HEK293 (cell line): ENCODE measurements around the gene COQ4.

Source experiments
- CTCF ChIA-PET: fragments of 350-600 bp; formaldehyde crosslinking; extraction: SDS; loops from one replicate; lab custom pipeline; 2021; ENCODE audit warnings: antibody characterized with exemption; lab: Yijun Ruan, JAX
- POLR2A ChIA-PET: fragments of 300-600 bp; formaldehyde crosslinking; extraction: SDS; loops from one replicate; lab custom pipeline; 2020; ENCODE audit warnings: antibody characterized with exemption, inconsistent platforms; lab: Yijun Ruan, JAX
- H3K27ac ChIP-seq: fragments of 200-500 bp; sonication (Bioruptor generic); 2 replicates; pipeline ENCODE4 v1.5.1; 2014; ENCODE audit warnings: low read depth, low read length, control low read depth, inconsistent platforms; ENCODE audit errors: extremely low read depth
- H3K36me3 ChIP-seq, 2 experiments: fragments of 200-500 bp in 1 of 2; sonication (Bioruptor generic) in 1 of 2; 1 replicate in 1 of 2; 2 replicates in 1 of 2; pipeline ENCODE4 v1.5.1; 2014 to 2017; ENCODE audit warnings: inconsistent platforms in 2 of 2, low read length in 2 of 2; ENCODE audit not compliant: control insufficient read depth in 2 of 2, insufficient read depth in 1 of 2
- H3K4me1 ChIP-seq: fragments of 200-500 bp; sonication (Bioruptor generic); 2 replicates; pipeline ENCODE4 v1.5.1; 2014; ENCODE audit warnings: mild to moderate bottlenecking, low read length, inconsistent platforms; ENCODE audit not compliant: control insufficient read depth, insufficient read depth
- H3K4me3 ChIP-seq: 2 replicates; pipeline ENCODE4 v1.5.1; 2011; ENCODE audit warnings: low read depth, mild to moderate bottlenecking, control low read depth, low read length, moderate library complexity
- H3K9me3 ChIP-seq: fragments of 200-500 bp; sonication (Bioruptor generic); 2 replicates; pipeline ENCODE4 v1.5.1; 2014; ENCODE audit warnings: low read depth, low read length, inconsistent platforms; ENCODE audit not compliant: control insufficient read depth, insufficient read depth
- GFI1B ChIP-seq: fragments of 450-650 bp; formaldehyde crosslinking; IDR thresholded peaks from 2 replicates; pipeline ENCODE4 v1.5.1; 2016; ENCODE audit warnings: missing biosample characterization, missing genetic modification characterization
- GLIS2 ChIP-seq: fragments of 450-650 bp; formaldehyde crosslinking; IDR thresholded peaks from 2 replicates; pipeline ENCODE4 v1.5.1; 2016; ENCODE audit warnings: missing biosample characterization, missing genetic modification characterization
- KLF7 ChIP-seq: fragments of 450-650 bp; formaldehyde crosslinking; IDR thresholded peaks from 2 replicates; pipeline ENCODE4 v1.5.1; 2016; ENCODE audit warnings: missing biosample characterization, missing genetic modification characterization, borderline replicate concordance
- PRDM4 ChIP-seq: fragments of 450-650 bp; formaldehyde crosslinking; IDR thresholded peaks from 2 replicates; pipeline ENCODE4 v1.5.1; 2017; ENCODE audit warnings: missing biosample characterization, missing genetic modification characterization
- SETDB1 ChIP-seq: IDR thresholded peaks from one replicate; pipeline ENCODE4 v1.6.1; 2017; ENCODE audit warnings: mild to moderate bottlenecking, low read length, moderate library complexity, mixed read lengths; ENCODE audit not compliant: insufficient read length
- TCF7L2 ChIP-seq: IDR thresholded peaks from 2 replicates; pipeline ENCODE4 v1.6.1; 2011; ENCODE audit warnings: low read depth, mild to moderate bottlenecking, inconsistent platforms, low read length, moderate library complexity, borderline replicate concordance
- ZBTB1 ChIP-seq: fragments of 450-650 bp; formaldehyde crosslinking; IDR thresholded peaks from 2 replicates; pipeline ENCODE4 v1.5.1; 2016; ENCODE audit warnings: missing biosample characterization, missing genetic modification characterization
- ZBTB11 ChIP-seq: fragments of 450-650 bp; formaldehyde crosslinking; conservative IDR thresholded peaks from 2 replicates; pipeline ENCODE4 v1.5.1; 2016; ENCODE audit warnings: low read depth, missing biosample characterization, missing genetic modification characterization
- ZFP3 ChIP-seq: fragments of 450-650 bp; formaldehyde crosslinking; IDR thresholded peaks from 2 replicates; pipeline ENCODE4 v1.5.1; 2016; ENCODE audit warnings: low read depth, missing biosample characterization, missing genetic modification characterization
- ZNF112 ChIP-seq: fragments of 450-650 bp; formaldehyde crosslinking; IDR thresholded peaks from 2 replicates; pipeline ENCODE4 v1.5.0; 2017; ENCODE audit warnings: missing biosample characterization, missing genetic modification characterization
- ZNF138 ChIP-seq: fragments of 450-650 bp; formaldehyde crosslinking; IDR thresholded peaks from 2 replicates; pipeline ENCODE4 v1.5.1; 2016; ENCODE audit warnings: missing biosample characterization, missing genetic modification characterization, borderline replicate concordance
- ZNF223 ChIP-seq: fragments of 450-650 bp; formaldehyde crosslinking; IDR thresholded peaks from 2 replicates; pipeline ENCODE4 v1.5.1; 2016; ENCODE audit warnings: missing biosample characterization, missing genetic modification characterization
- ZNF585B ChIP-seq: fragments of 450-650 bp; formaldehyde crosslinking; IDR thresholded peaks from 2 replicates; pipeline ENCODE4 v1.5.1; 2016; ENCODE audit warnings: missing biosample characterization, missing genetic modification characterization
- ZNF596 ChIP-seq: fragments of 450-650 bp; IDR thresholded peaks from 2 replicates; pipeline ENCODE4 v1.5.0; 2018; ENCODE audit warnings: missing biosample characterization, mild to moderate bottlenecking, missing genetic modification characterization, moderate library complexity
- ZNF610 ChIP-seq: fragments of 450-650 bp; formaldehyde crosslinking; IDR thresholded peaks from 2 replicates; pipeline ENCODE4 v1.5.1; 2016; ENCODE audit warnings: missing biosample characterization, missing genetic modification characterization, borderline replicate concordance
- ZNF785 ChIP-seq: fragments of 450-650 bp; formaldehyde crosslinking; IDR thresholded peaks from 2 replicates; pipeline ENCODE4 v1.5.1; 2016; ENCODE audit warnings: missing biosample characterization, missing genetic modification characterization
- ZSCAN18 ChIP-seq: fragments of 450-650 bp; formaldehyde crosslinking; IDR thresholded peaks from 2 replicates; pipeline ENCODE4 v1.5.1; 2016; ENCODE audit warnings: missing biosample characterization, missing genetic modification characterization
- TF ChIP-seq, protein P1 (sequence below): fragments of 450-650 bp; formaldehyde crosslinking; IDR thresholded peaks from 2 replicates; pipeline ENCODE4 v1.5.1; 2016; ENCODE audit warnings: missing biosample characterization, missing genetic modification characterization

The COQ4 gene

GRCh38 chr9:128282500-128282899, 40.1 kb upstream of the COQ4 start:
- H3K36me3 ChIP-seq, result peaks cover 0 to 23% of the 10 kb centered on the region in 2 experiments; a peak in 1 of 3 replicates
- CTCF ChIA-PET, result interaction anchor here (0.7 to 0.9 kb wide), 2 partner anchors 25 to 130 kb away, joined by 4 to 6 read pairs; no protein-coding TSS in a partner anchor
- no peak for TF ChIP-seq ZFP3 (tag by site-specific recombination)
- no peak for TF ChIP-seq KLF7
- TF ChIP-seq GFI1B (tag by site-specific recombination), result no peak
- TF ChIP-seq GLIS2 (tag by site-specific recombination), result no peak
- no peak for TF ChIP-seq ZNF112 (tag by site-specific recombination)
- TF ChIP-seq ZNF785 (tag by site-specific recombination), result no peak
- TF ChIP-seq ZNF585B (tag by site-specific recombination), result no peak
- TF ChIP-seq ZNF223 (tag by site-specific recombination), result no peak
- no peak for TF ChIP-seq PRDM4 (tag by site-specific recombination)
- no peak for TF ChIP-seq ZBTB11
- no peak for TF ChIP-seq TCF7L2
- no peak for TF ChIP-seq SETDB1
- no peak for TF ChIP-seq ZSCAN18 (tag by site-specific recombination)
- TF ChIP-seq, protein P1, sequence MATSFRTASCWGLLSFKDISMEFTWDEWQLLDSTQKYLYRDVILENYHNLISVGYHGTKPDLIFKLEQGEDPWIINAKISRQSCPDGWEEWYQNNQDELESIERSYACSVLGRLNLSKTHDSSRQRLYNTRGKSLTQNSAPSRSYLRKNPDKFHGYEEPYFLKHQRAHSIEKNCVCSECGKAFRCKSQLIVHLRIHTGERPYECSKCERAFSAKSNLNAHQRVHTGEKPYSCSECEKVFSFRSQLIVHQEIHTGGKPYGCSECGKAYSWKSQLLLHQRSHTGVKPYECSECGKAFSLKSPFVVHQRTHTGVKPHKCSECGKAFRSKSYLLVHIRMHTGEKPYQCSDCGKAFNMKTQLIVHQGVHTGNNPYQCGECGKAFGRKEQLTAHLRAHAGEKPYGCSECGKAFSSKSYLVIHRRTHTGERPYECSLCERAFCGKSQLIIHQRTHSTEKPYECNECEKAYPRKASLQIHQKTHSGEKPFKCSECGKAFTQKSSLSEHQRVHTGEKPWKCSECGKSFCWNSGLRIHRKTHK (tag by site-specific recombination), result no peak
- no peak for TF ChIP-seq ZBTB1 (tag by site-specific recombination)
- no peak for TF ChIP-seq ZNF138 (tag by site-specific recombination)
- no peak for TF ChIP-seq ZNF596 (tag by site-specific recombination)
- TF ChIP-seq ZNF610 (tag by site-specific recombination), result no peak
- TF ChIP-seq, all 188 proteins: peak for 0
- Histone ChIP-seq H3K27ac (no peak overlapping the region), H3K9me3 (no peaks in the 10 kb centered on the region), H3K4me1 (no peaks in the 10 kb centered on the region), H3K4me3 (no peak overlapping the region)
- POLR2A ChIA-PET, result no interaction called here
